GM12874 (cell line): ENCODE measurements around the gene CA10.

ENCODE experiments used
- CTCF ChIP-seq: IDR thresholded peaks from 2 replicates; pipeline ENCODE4 v1.5.1; 2011; ENCODE audit warnings: low read depth, mild to moderate bottlenecking, control low read depth, low read length, moderate library complexity; ENCODE audit not compliant: insufficient read depth

Gene CA10

GRCh38 chr17:51908841-51909537 is 249.5 kb downstream of the CA10 start:
- no peak for TF ChIP-seq CTCF

DNA sequence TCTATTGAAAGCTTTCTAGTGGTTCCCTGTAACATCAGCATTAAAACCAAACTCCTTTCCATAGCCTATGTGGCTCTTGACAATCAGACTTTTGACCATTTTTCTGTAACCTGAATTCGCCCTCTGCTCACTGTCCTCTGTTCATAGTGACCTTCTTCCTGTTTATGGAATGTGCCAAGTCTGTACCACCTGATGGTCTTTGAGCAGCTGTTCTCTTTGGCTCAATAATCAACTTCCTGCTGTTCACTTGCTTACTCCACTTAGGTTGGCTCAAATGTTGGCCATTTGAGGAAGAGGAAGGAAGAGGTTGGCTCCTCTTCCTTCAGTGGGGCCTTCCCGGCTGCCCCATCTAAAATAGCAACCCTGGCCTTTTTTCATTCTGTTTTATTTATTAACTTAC is 251.5 kb downstream of the CA10 start:
- no peak for TF ChIP-seq CTCF

DNA sequence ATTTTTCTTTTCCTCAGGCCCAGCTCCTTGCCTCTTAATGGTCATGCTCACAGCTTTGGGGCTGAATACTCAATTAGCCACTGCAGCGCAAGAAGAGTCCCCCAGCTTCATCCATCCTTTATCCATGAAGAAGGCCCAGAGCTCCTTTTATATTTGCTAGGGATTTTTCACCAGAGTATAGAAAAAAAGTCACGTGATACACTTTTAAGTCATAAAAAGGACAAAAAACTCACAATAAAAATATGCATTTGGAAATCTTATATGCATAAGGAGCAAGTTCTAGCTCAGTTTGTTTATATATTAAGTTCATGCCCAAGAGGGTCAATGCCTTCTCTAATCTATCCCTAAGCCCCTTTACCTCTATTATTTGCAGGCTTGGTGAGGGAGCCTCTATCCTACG is 254.1 kb downstream of the CA10 start:
- TF ChIP-seq CTCF, result no peak

GRCh38 chr17:51901242-51901641 is 257.3 kb downstream of the CA10 start:
- TF ChIP-seq CTCF, result no peak

- TF ChIP-seq CTCF, result no peak
Measured at GRCh38 chr17:51891936-51892335, 266.6 kb downstream of the CA10 start.

DNA sequence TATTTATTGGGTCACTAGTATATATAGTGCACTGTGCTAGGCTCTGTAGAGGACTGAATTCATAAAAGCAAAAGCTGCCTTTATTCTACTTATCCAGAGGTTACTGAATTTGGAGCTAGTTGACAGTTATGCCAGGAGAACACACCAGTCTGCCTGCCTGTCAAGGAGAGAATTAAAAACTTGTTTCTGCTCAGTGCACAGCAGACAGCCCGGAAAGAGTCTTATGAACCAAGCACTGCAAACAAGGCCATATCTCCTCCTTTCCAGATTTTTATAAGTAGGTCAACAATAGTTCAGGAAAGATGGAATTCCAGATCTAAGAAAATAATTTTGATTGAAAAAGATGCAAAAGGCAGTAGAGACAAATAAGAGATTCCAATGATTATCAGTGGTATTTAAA is 267.8 kb downstream of the CA10 start:
- no peak for TF ChIP-seq CTCF

- no peak for TF ChIP-seq CTCF
Measured at GRCh38 chr17:51888816-51889215, 269.7 kb downstream of the CA10 start.
